Measurements from ENCODE around the gene IGHMBP2.
"Not testable (repeated sequence)": the region's sequence is repeated elsewhere in the genome, so short reads cannot be mapped to it uniquely, and the experiment has no call there.

The IGHMBP2 gene

DNA sequence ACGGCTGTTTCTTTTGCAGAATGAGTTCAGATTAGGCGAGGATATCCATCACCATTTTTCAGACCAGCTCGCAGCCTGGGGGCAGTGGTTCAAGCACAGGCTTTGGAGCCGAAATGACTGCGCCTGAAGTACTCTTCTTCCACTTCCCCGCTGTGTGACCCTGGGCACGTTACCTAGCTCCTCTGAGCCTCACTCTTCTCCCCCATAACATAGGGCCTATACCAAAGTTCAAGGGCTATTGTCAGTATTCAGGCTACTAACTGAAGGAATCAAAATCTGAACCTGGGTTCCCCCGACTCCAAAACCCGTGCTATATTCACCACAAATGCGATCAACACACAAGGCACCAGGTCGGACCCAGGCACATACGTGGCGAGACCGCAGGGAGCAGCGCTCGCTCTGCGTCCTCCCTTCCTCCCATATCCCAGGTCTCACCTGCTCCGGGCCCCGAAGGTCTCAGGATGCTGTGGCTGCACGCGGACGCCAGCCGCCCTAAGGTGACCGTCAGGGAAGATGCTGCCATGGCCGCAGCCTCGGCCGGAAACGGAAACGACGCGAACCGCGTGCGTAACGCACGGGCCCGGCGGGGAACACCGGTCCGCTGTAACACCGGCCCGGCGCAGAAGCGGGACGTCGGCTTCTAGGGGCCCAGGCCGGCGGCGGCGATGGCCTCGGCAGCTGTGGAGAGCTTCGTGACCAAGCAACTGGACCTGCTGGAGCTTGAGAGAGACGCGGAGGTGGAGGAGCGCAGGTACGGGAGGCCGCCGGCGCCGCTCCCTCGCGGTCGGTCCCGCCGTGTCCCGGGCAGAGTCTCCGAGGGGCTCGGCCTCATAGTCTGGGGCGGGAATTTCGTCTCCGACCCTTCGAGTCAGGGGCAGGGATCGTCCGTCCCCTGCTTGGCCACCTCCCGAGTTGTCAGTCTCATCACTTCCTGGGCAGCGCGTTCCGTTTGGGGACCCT lies at the start of gene IGHMBP2, which contains the start of gene MRPL21:
TSS of gene IGHMBP2 (plus strand) at position 604 of the 960 bp plus-strand sequence. CDS start at position 666, 62 bp downstream.
TSS of gene MRPL21 (minus strand) at position 545 of the 960 bp plus-strand sequence. CDS start at position 523, 22 bp downstream.
- peak; percentile 85 for DNase-seq (ENCODE audit: low spot score)

DNA sequence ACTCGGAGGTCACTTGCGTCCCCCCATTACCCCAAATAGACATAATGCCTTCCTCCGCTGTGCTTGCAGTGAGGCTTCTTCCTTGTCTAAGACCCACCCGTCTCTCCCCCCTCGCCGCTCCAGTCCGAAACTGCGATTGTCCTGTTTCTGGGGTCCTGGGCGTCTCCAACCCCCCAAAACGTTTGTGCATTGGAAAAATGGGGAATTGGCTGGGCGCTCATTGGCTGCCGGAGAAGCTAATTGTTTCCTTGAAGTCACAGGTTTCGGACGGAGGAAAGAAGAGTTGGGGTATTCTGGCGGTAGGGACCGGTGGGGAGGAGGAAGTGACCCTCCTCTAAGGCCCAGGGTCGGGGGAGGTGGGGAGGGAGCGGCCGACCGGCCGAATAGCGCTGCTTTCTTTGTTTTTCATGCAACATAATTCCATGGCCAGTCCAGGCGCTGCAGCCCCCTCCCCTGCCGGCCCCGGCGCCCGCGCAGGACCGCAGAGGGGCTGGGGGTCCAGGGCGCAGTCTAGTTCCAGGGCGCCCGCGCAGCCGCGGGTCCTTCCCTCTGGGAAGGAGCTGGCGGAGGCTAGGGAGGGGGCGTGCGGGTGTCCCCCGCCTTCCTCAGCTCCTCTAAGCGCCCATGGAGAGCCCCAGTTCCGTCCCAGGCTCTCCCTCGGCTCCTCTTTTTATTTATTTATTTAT lies 49.3 kb upstream of the IGHMBP2 start:
- DNase-seq (ENCODE audit: low spot score), result no peak

GRCh38 chr11:68855205-68855981 lies 48.3 kb upstream of the IGHMBP2 start:
- DNase-seq (ENCODE audit: low spot score), result peak; percentile 32

- DNase-seq (ENCODE audit: low spot score), result not testable (repeated sequence)
Measured at GRCh38 chr11:68856425-68857030, 47.2 kb upstream of the IGHMBP2 start.

- no peak for DNase-seq (ENCODE audit: low spot score)
Measured at GRCh38 chr11:68857037-68857586, 46.6 kb upstream of the IGHMBP2 start.

DNA sequence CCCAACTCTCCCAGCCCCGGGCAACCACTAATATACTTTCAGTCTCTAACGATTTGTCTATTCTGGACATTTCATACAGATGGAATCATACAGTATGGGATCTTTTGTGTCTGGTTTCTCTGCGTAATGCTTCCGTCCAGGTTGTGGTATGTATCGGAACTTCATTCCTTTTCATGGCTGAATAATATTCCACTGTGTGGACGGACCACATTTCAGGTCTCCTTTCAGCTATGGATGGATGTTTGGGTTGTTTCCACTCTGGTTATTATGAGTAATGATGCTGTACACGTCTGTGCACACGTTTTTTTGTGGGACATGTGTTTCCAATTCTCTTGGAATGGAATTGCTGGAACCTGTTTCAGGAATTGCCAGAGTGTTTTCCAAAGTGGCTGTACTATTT lies 44.6 kb upstream of the IGHMBP2 start:
- DNase-seq (ENCODE audit: low spot score), result no peak

DNA sequence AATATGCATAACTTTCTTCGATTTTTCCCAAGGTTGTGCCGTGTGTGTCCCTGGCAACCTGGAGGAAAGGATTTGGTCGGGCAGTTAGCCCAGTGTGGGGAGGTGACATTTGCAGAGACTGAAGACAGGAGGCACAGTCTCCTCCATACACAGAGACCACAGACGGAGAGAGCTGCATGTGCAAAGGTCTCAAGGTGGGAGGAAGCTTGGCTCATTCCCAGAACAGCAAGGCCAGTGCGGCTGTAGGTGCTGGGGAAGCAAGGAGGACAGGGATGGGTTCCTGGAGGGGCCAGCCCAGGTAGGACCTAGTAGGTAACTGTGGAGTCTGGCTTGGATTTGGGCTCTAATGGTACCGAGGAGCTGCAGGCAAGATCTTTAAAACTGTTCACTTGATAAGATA lies 41.3 kb upstream of the IGHMBP2 start:
- no peak for DNase-seq (ENCODE audit: low spot score)

DNA sequence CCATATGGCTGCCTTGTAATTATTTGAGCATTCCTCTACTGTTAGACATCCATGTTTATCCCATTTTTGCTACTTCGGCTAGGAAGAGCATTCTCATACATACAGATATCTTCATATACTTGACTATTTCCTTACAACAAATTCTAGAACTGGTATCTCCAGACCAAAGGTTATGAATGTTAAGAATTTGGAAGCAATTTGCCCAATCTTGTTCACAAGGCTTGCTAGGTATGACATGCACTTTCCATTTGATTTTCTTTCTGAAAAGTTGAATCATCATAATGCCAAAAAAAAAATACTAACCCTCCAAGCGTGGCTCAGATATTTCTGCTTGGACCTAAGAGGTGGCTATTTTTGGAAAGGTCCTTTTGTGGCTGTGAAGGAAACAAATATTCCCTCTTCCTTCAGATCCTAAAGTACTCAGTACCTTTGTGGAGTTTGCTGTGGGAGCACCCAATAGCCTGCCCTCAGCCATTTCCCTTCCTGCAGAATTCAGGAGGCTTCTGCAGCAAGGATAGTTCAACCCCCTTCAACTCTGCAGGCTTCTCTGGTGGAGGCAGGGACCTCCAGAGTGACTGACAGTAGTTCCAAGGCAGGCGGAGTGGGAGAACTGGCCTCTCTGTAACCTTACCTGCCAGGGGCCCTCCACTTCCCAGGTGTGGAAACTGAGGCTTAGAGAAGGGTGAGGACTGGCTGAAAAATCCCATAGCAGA lies 40.0 kb upstream of the IGHMBP2 start:
- DNase-seq (ENCODE audit: low spot score), result no peak

- DNase-seq (ENCODE audit: low spot score), result no peak
Measured at GRCh38 chr11:68865241-68865640, 38.5 kb upstream of the IGHMBP2 start.

DNA sequence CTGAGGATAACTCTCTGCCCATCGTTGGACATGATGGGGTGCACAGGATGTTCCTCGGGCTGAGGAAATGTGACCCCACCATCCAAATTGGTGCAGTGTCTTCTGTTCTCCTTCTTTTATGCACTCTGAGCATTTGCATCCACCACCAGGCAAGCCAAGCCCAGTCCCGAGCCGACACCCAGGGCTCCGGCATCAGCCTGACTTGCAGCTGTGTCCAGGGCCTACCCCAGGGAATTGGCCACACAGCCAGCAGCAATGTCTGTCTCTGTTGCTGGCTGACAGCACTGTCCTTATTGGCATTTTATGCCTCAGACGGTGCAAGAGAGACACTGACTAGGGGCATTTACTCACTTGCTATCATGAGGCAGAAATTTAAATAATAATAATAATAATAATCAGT lies 36.6 kb upstream of the IGHMBP2 start:
- DNase-seq (ENCODE audit: low spot score), result no peak

DNA sequence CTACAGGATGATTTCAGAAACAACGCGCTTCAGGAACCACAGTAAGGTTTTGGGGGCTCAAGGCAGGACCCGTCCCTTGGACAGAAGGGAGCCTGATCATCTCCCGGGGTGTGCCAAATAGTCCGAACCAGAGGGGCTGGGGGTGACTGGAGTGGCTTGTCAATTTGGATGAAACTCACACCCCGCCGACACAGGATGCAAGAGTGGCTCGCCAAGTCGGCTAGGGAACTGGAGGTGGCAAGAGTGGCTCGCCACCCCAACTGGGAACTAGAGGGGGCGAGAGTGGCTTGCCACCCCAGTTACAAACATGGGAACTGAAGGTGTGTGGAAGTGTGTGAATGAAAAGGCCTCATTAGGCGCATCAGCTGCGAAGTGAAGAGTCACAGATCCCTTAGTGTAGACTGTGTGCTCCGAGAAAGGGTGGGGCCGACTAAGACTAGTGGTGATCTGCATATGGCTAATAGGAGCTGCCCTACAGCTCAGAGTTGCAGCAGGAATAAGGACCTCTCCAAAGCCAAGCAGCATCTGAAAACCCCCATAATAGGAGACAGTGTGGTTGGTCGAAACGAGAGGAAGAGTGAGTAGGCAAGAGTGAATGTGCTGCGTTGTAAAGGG lies 35.4 kb upstream of the IGHMBP2 start:
- DNase-seq (ENCODE audit: low spot score), result no peak

DNA sequence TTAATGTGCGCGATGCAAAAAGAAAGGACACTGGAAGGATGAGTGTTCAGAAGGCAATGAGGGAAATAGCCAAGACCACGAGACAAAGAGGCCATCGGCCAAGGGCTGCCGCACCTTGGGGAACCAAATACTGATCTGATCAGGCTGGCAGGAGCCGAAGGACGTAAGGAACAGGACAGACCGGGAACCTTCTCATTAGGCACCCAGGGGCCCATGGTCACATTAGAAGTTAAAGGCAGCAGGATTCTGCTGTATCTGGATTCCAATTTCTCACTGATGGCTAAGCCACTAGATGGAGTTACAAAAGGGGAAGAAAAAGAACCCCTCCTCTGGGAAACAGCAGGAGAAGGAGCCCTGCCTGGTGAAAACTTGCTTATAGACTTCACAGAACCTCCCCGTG lies 33.2 kb upstream of the IGHMBP2 start:
- peak; percentile 9 for DNase-seq (ENCODE audit: low spot score)

DNA sequence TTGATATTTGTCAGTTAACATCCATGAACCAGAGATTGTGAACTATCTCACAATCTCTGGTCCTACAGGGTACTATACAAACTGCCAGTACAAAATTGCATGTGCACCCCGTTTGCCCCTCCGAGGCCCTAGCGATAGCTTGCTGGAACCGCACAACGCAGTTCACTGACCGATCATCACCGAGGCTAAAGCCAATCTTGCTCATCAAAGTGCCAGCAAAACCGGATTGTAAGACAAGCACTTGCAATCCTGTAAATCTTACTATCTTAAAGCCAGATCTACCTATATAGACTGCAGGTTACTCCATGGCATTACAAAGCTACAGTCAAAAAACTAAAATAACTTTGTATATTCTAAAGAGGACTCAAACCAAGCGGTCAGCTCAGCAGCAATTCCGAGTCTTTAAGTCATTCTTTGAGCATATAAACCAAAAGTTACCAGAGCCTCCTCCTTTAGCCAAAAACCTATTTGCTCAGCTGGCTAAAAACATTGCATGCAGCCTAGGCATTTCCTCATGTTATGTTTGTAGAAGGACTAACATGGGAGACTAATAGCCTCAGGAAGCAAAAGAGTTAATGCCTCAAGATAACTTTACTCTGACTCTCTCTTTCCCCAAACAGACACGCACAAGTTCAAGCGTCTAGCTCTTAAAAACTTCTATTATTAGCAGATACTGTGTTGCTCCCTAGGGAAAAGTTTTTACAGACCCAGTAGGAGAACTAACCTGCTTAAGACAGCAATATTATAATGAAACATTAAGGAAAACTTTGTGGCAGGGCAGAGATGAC lies 31.3 kb upstream of the IGHMBP2 start:
- no peak for DNase-seq (ENCODE audit: low spot score)

- no peak for DNase-seq (ENCODE audit: low spot score)
Measured at GRCh38 chr11:68878022-68878421, 25.7 kb upstream of the IGHMBP2 start.

- no peak for DNase-seq (ENCODE audit: low spot score)
Measured at GRCh38 chr11:68880851-68881250, 22.8 kb upstream of the IGHMBP2 start.

- DNase-seq (ENCODE audit: low spot score), result no peak
Measured at GRCh38 chr11:68881320-68881719, 22.4 kb upstream of the IGHMBP2 start.

GRCh38 chr11:68882391-68882790 lies 21.3 kb upstream of the IGHMBP2 start:
- DNase-seq (ENCODE audit: low spot score), result no peak

DNA sequence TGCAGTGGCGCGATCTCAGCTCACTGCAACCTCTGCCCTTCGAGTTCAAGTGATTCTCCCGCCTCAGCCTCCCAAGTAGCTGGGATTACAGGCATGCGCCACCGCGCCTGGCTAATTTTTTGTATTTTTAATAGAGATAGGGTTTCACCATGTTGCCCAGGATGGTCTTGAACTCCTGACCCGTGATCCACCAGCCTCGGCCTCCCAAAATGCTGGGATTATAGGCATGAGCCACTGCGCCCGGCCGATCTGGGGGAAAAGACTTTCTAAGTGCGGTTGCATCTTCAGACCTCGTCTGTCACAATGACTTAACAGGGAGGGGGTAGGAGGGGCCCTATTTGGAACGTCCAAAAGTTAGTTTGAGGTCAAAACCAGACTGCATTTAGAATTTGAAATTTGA lies 18.9 kb upstream of the IGHMBP2 start:
- not testable (repeated sequence) for DNase-seq (ENCODE audit: low spot score)

DNA sequence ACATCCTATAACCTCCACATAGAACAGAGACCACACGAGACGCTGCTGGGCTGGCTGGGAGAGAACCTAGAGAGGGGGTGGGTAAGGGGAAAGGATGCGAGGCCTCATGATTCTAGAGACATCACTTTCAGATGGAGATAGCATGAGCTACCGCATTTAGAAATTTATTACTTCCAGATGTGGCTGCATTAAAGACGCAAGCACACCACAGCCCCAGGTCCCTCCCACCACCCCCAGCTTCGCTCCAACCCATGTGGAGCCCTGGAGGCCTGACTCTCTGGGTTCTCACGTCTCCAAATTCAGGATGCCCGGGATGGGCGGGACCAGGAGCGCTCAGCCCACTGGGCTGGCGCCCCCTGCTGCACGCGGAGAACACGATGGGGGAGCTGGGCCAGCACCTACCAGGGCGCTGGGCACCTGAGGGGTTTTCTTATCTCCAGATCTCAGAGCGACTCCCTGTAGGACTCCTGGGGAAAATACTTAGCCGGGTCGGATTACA lies 13.7 kb upstream of the IGHMBP2 start:
- DNase-seq (ENCODE audit: low spot score), result no peak
